CD4-positive, alpha-beta T cell treated with Interleukin-1 beta for 1 hour (primary cell): ENCODE measurements around the gene EPHA1.
A peak's percentile ranks its signal among the peaks of the same experiment; 100 is the strongest.

ENCODE experiments used
- DNase-seq, 2 donors: peaks; one replicate each; pipeline ENCODE4 v3.0.0-alpha.2; 2020 to 2022

EPHA1 gene

GRCh38 chr7:143408686-143409561 lies at the start of gene EPHA1:
Gene EPHA1 (minus strand): TSS chr7:143408856. CDS start chr7:143408805, 51 bp downstream.
- peak; percentile 61 to 76 for DNase-seq

- DNase-seq = no peak
These were observed 49.6 kb upstream of the EPHA1 start for GRCh38 chr7:143458263-143458662.

- no peak for DNase-seq
These were observed 48.5 kb upstream of the EPHA1 start for GRCh38 chr7:143456992-143457793.

- DNase-seq = no peak
These were observed 47.3 kb upstream of the EPHA1 start for GRCh38 chr7:143455942-143456341.

- DNase-seq = no peak
These were observed 46.8 kb upstream of the EPHA1 start for GRCh38 chr7:143455491-143455890.

- DNase-seq = no peak
These were observed 45.5 kb upstream of the EPHA1 start for GRCh38 chr7:143454091-143454680.

GRCh38 chr7:143452495-143452894 lies 43.8 kb upstream of the EPHA1 start:
- DNase-seq = no peak

GRCh38 chr7:143451746-143452145 lies 43.1 kb upstream of the EPHA1 start:
- DNase-seq = no peak

- DNase-seq = no peak
These were observed 42.5 kb upstream of the EPHA1 start for GRCh38 chr7:143451122-143451521.

GRCh38 chr7:143449793-143450192 lies 41.1 kb upstream of the EPHA1 start:
- DNase-seq = no peak

- no peak for DNase-seq
These were observed 39.8 kb upstream of the EPHA1 start for GRCh38 chr7:143448429-143448828.

- no peak for DNase-seq
These were observed 38.8 kb upstream of the EPHA1 start for GRCh38 chr7:143447466-143447865.

- DNase-seq = no peak
These were observed 36.1 kb upstream of the EPHA1 start for GRCh38 chr7:143444785-143445184.

GRCh38 chr7:143444063-143444782 lies 35.6 kb upstream of the EPHA1 start:
- no peak for DNase-seq

- DNase-seq = no peak
These were observed 34.5 kb upstream of the EPHA1 start, which contains the start of gene TAS2R60 for GRCh38 chr7:143443153-143443552. Gene TAS2R60 (plus strand): TSS chr7:143443453. CDS start chr7:143443453, 0 bp downstream.

- no peak for DNase-seq
These were observed 31.2 kb upstream of the EPHA1 start for GRCh38 chr7:143439866-143440265.

- no peak for DNase-seq
These were observed 28.9 kb upstream of the EPHA1 start for GRCh38 chr7:143437578-143437977.

GRCh38 chr7:143436325-143436946 lies 27.8 kb upstream of the EPHA1 start:
- no peak for DNase-seq

GRCh38 chr7:143435266-143435665 lies 26.6 kb upstream of the EPHA1 start:
- DNase-seq = no peak

GRCh38 chr7:143434660-143435059 lies 26.0 kb upstream of the EPHA1 start:
- DNase-seq = no peak

- no peak for DNase-seq
These were observed 25.1 kb upstream of the EPHA1 start for GRCh38 chr7:143433759-143434158.

- DNase-seq = no peak
These were observed 22.5 kb upstream of the EPHA1 start for GRCh38 chr7:143431109-143431508.
